ENCODE measurements around the gene CD164L2. TPM values are rescaled to one million over a fixed set of nuclear protein-coding genes. Genes with fewer than 3 reads are reported as not detected.

CD164L2 gene
- total and polyA plus RNA-seq, 2 experiments from 2014 or later = 2.0 to 2.8 TPM

DNA sequence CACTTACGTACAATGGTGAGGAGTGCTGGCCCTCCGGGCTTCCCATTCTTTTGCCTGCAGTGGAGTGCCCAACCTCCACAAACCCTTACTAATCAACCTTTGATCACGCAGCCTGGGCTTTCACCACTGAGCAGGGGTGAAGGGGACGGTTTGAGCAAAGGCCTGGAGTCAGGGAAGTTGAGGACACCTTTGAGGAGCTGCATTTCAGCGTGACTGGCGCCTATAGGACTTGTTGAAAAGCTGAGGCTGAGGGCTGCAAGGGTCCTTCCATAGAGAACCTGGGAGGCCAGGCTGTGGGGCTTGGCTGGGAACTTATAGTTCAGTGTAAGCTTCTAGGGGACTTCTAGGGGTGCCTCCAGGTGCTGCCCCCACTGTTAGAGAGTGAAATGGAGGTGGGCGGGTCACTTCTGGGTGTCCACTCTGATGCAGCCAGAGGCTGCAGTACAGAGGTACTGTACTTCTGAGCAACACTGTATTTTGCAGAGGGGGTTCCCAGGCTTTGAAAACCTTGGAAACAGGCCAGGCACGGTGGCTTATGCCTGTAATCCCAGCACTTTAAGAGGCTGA, 31.5 kb downstream of the CD164L2 start:
- no peak overlapping the region for H3K27ac Mint-ChIP-seq

DNA sequence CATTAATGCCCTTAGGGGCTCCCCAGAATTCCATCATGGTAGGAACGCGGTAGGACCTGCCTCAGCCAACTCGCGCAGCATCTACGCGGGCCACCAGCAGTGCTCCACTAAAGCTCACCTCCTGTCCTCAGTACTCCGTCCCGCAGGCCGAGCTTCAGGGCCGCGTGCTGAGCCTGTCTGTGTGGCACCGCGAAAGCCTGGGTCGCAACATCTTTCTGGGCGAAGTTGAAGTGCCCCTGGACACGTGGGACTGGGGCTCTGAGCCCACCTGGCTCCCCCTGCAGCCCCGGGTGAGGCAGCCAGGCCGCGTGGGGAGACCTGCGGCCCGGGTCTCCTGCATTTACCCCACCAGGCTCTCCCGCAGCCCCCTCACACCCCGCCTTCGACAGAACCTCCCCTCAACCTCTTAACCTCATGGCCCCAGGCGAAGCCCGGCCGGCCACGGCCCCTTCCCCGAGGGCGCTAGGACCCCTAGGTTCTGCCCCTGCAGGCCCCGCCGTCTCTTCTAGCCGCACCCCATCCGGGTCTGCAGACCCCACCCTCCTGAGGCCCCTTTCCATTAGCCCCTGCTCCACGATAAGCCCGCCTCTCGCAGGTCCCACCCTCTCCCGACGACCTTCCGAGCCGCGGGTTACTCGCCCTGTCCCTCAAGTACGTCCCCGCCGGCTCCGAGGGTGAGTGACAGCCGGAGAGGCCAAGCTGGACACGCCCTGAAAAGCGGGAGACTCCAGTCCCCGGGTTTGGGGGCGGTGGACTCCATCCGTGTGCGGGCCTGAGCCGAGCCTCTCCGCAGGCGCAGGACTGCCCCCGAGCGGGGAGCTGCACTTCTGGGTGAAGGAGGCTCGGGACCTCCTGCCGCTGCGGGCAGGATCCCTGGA, 32.2 kb downstream of the CD164L2 start:
- H3K9me2 ChIP-seq (ENCODE audit: insufficient read depth) = no peaks in the 10 kb centered on the region
- Mint-ChIP-seq H3K36me3 (ENCODE audit: low read depth) (peaks cover 14% of the 10 kb centered on the region), H3K4me3 (peak overlapping the region; percentile 78), H3K9me3 (no peaks in the 10 kb centered on the region; the same call in 2 of the 3 replicates), H3K4me1 (peaks cover 16% of the 10 kb centered on the region), H3K27me3 (ENCODE audit: insufficient read depth, low read depth, poor library complexity) (peaks cover 20% of the 10 kb centered on the region), H3K27ac (no peak overlapping the region)
- peaks cover 10% of the 10 kb centered on the region; the same call in 1 of the 2 replicates for H3K4me1 ChIP-seq (ENCODE audit: insufficient read depth)
- peak overlapping the region; percentile 91 for H3K4me2 ChIP-seq
- ATAC-seq (peak; percentile 76), DNase-seq (ENCODE audit: low spot score) (peak; percentile 99)
- 0 out of 2 replicates have a peak overlapping the region, but pooled peaks have one; percentile 53 for H3K27ac ChIP-seq (ENCODE audit: low read depth)
- peak overlapping the region; percentile 89 for H2AFZ ChIP-seq
- H3F3A ChIP-seq (replicated peaks; ENCODE audit: low read depth) = peaks cover 7% of the 10 kb centered on the region
- no peaks in the 10 kb centered on the region; the same call in 1 of the 2 replicates for H4K20me1 ChIP-seq (replicated peaks; ENCODE audit: insufficient read depth)
- TF ChIP-seq CREB1 (CRISPR knock-in tag; IDR thresholded peaks at IDR 0.05; ENCODE audit: low read depth) (peak; percentile 63), JUNB (IDR thresholded peaks at IDR 0.05; ENCODE audit: unreplicated experiment) (no peak), POLR2AphosphoS5 (IDR thresholded peaks at IDR 0.05; ENCODE audit: low read depth) (peak; percentile 71)
- TF ChIP-seq, protein P1, sequence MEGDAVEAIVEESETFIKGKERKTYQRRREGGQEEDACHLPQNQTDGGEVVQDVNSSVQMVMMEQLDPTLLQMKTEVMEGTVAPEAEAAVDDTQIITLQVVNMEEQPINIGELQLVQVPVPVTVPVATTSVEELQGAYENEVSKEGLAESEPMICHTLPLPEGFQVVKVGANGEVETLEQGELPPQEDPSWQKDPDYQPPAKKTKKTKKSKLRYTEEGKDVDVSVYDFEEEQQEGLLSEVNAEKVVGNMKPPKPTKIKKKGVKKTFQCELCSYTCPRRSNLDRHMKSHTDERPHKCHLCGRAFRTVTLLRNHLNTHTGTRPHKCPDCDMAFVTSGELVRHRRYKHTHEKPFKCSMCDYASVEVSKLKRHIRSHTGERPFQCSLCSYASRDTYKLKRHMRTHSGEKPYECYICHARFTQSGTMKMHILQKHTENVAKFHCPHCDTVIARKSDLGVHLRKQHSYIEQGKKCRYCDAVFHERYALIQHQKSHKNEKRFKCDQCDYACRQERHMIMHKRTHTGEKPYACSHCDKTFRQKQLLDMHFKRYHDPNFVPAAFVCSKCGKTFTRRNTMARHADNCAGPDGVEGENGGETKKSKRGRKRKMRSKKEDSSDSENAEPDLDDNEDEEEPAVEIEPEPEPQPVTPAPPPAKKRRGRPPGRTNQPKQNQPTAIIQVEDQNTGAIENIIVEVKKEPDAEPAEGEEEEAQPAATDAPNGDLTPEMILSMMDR (conservative IDR thresholded peaks at IDR 0.05; ENCODE audit: low read depth in 2 of 2) = peak in 1 of 2 experiments; percentile 51; a peak in 3 of 4 replicates
- H3K4me3 ChIP-seq = peak overlapping the region; percentile 63
- peaks cover 7% of the 10 kb centered on the region for H3K79me2 ChIP-seq (replicated peaks; ENCODE audit: insufficient read depth)
- H3K27me3 ChIP-seq (ENCODE audit: insufficient read depth) = peaks cover 8% of the 10 kb centered on the region; the same call in 1 of the 2 replicates
- no peaks in the 10 kb centered on the region for H3K36me3 ChIP-seq (ENCODE audit: insufficient read depth)

More for the DNA sequence above, 31.5 kb downstream of the CD164L2 start:
- peaks cover 8% of the 10 kb centered on the region; the same call in 1 of the 2 replicates for H3K27me3 ChIP-seq (ENCODE audit: insufficient read depth)
- DNase-seq (ENCODE audit: low spot score) = no peak
- H4K20me1 ChIP-seq (replicated peaks; ENCODE audit: insufficient read depth) = no peaks in the 10 kb centered on the region; the same call in 1 of the 2 replicates
- peaks cover 13% of the 10 kb centered on the region for H3F3A ChIP-seq (replicated peaks; ENCODE audit: low read depth)
- peak overlapping the region; percentile 91 for H3K4me2 ChIP-seq
- H2AFZ ChIP-seq = peak overlapping the region; percentile 89
- Mint-ChIP-seq H3K36me3 (ENCODE audit: low read depth) (peaks cover 10% of the 10 kb centered on the region), H3K9me3 (no peaks in the 10 kb centered on the region; the same call in 2 of the 3 replicates), H3K27me3 (ENCODE audit: insufficient read depth, low read depth, poor library complexity) (peaks cover 20% of the 10 kb centered on the region), H3K4me1 (peaks cover 16% of the 10 kb centered on the region), H3K4me3 (peak overlapping the region; percentile 78)
- no peaks in the 10 kb centered on the region for H3K36me3 ChIP-seq (ENCODE audit: insufficient read depth)
- no peaks in the 10 kb centered on the region for H3K9me2 ChIP-seq (ENCODE audit: insufficient read depth)
- peak overlapping the region; percentile 63 for H3K4me3 ChIP-seq
- peak; percentile 3; the same call in 2 of the 3 replicates for ATAC-seq
- no peak for TF ChIP-seq ZNF331 (CRISPR knock-in tag; IDR thresholded peaks at IDR 0.05; ENCODE audit: low read depth)
- TF ChIP-seq, protein P1 (conservative IDR thresholded peaks at IDR 0.05; ENCODE audit: low read depth in 2 of 2) = 0 out of 4 replicates have a peak, but pooled peaks of 1 of the 2 experiments have one; percentile 33
- peaks cover 7% of the 10 kb centered on the region for H3K79me2 ChIP-seq (replicated peaks; ENCODE audit: insufficient read depth)
- H3K4me1 ChIP-seq (ENCODE audit: insufficient read depth) = peaks cover 10% of the 10 kb centered on the region; the same call in 1 of the 2 replicates
- H3K27ac ChIP-seq (ENCODE audit: low read depth) = 0 out of 2 replicates have a peak overlapping the region, but pooled peaks have one; percentile 53

All from GM23338 (cell line).